Upper lobe of left lung (tissue), 4 donors: ENCODE results near the gene DDN.

ENCODE experiments used
- CTCF ChIP-seq, 6 experiments: fragments of 450-650 bp in 4 of 6; fragments of 200-600 bp in 2 of 6; sonication (generic) in 2 of 6; IDR thresholded peaks; one replicate each; pipeline ENCODE4 v1.5.1; 2016 to 2019; ENCODE audit warnings: antibody characterized with exemption in 6 of 6
- EP300 ChIP-seq, 4 donors: sonication (generic); formaldehyde crosslinking; IDR thresholded peaks; one replicate each; pipeline ENCODE4 v1.5.1; 2017; ENCODE audit warnings: antibody characterized with exemption in 4 of 4, control low read depth in 2 of 4
- POLR2A ChIP-seq, 4 donors: fragments of 450-650 bp; IDR thresholded peaks; one replicate each; pipeline ENCODE4 v1.5.1; 2016 to 2017; ENCODE audit warnings: antibody characterized with exemption in 4 of 4, mild to moderate bottlenecking in 2 of 4

- TF ChIP-seq EP300 (IDR thresholded peaks at IDR 0.05) (no peak), POLR2A (IDR thresholded peaks at IDR 0.05) (no peak), CTCF (IDR thresholded peaks at IDR 0.05) (no peak)
Measured at GRCh38 chr12:48972952-48973483, 26.2 kb downstream of the DDN start.
